Erythroblast (primary cell): ENCODE measurements around the gene ANKFY1.

Experiments
- GATA1 ChIP-seq: IDR thresholded peaks from 2 replicates; pipeline ENCODE4 v1.6.1; 2011; ENCODE audit warnings: low read depth, mild to moderate bottlenecking, control low read depth, low read length, moderate library complexity
- POLR2A ChIP-seq: IDR thresholded peaks from 2 replicates; pipeline ENCODE4 v1.6.1; 2011; ENCODE audit warnings: mild to moderate bottlenecking, low read length

GRCh38 chr17:4310354-4311060, 46.7 kb upstream of the ANKFY1 start:
- TF ChIP-seq POLR2A (no peak), GATA1 (no peak)
